IMR-90 (cell line): ENCODE data around the gene NR4A1. TPM values are rescaled to one million over a fixed set of nuclear protein-coding genes. Genes with fewer than 3 reads are reported as not detected.

ENCODE experiments used
- ATAC-seq: fragments of 200-7000 bp; cut with Tn5 transposase; 2 replicates; pipeline ENCODE4 v1.9.1; 2020; ENCODE audit warnings: low read depth, mild to moderate bottlenecking, moderate library complexity
- BruUV-seq: library from RNA; stranded (reverse); fragments of 400-500 nt; replicated peaks from 2 replicates; lab custom pipeline; 2021; lab: Mats Ljungman, UMichigan
- CTCF ChIA-PET: fragments of 300-600 bp; formaldehyde crosslinking; extraction: SDS; loops from one replicate; lab custom pipeline; 2021; ENCODE audit warnings: antibody characterized with exemption; lab: Yijun Ruan, JAX
- POLR2A ChIA-PET: fragments of 300-600 bp; sonication (Branson Sonifier 250); formaldehyde crosslinking; loops from one replicate; lab custom pipeline; 2022; ENCODE audit warnings: antibody characterized with exemption; ENCODE audit not compliant: unreplicated experiment; lab: Charles Lee
- DNase-seq: peaks from one replicate; pipeline ENCODE4 v3.0.0; 2013
- H2AFZ ChIP-seq: replicated peaks from 2 replicates; pipeline ENCODE3; 2013; ENCODE audit warnings: low read length, mild to moderate bottlenecking; ENCODE audit not compliant: poor library complexity
- H2AK5ac ChIP-seq: 2 replicates; pipeline ENCODE4 v1.6.1; 2013; ENCODE audit warnings: low read depth, low read length, inconsistent platforms
- H2AK9ac ChIP-seq: replicated peaks from 2 replicates; pipeline ENCODE3; 2013; ENCODE audit warnings: mild to moderate bottlenecking, low read depth, low read length, moderate library complexity; ENCODE audit not compliant: poor library complexity
- H2BK120ac ChIP-seq: 2 replicates; pipeline ENCODE4 v1.6.1; 2013; ENCODE audit warnings: low read depth, low read length, inconsistent platforms
- H2BK15ac ChIP-seq: 3 replicates; pipeline ENCODE4 v1.6.1; 2013; ENCODE audit warnings: low read depth, low read length, inconsistent platforms
- H2BK20ac ChIP-seq: 2 replicates; pipeline ENCODE4 v1.6.1; 2013; ENCODE audit warnings: low read depth, mild to moderate bottlenecking, inconsistent platforms, low read length, moderate library complexity
- H2BK5ac ChIP-seq: 2 replicates; pipeline ENCODE4 v1.6.1; 2013; ENCODE audit warnings: mild to moderate bottlenecking, low read depth, low read length, inconsistent platforms; ENCODE audit not compliant: poor library complexity, severe bottlenecking
- H3K14ac ChIP-seq: replicated peaks from 2 replicates; pipeline ENCODE4 v1.6.1; 2013; ENCODE audit warnings: low read depth, low read length, inconsistent platforms
- H3K18ac ChIP-seq: 2 replicates; pipeline ENCODE4 v1.6.1; 2013; ENCODE audit warnings: low read depth, low read length, control low read depth
- H3K23ac ChIP-seq: 2 replicates; pipeline ENCODE4 v1.6.1; 2013; ENCODE audit warnings: low read depth, low read length, inconsistent platforms
- H3K27ac ChIP-seq: 2 replicates; pipeline ENCODE4 v1.5.1; 2013; ENCODE audit warnings: mild to moderate bottlenecking, control low read depth, low read length; ENCODE audit not compliant: insufficient read depth
- H3K27me3 ChIP-seq: 2 replicates; pipeline ENCODE4 v1.6.1; 2013; ENCODE audit warnings: low read length; ENCODE audit not compliant: control insufficient read depth, insufficient read depth
- H3K36me3 ChIP-seq: 2 replicates; pipeline ENCODE4 v1.6.1; 2013; ENCODE audit warnings: low read length, mixed read lengths; ENCODE audit not compliant: control insufficient read depth, insufficient read depth
- H3K4ac ChIP-seq: 2 replicates; pipeline ENCODE4 v1.6.1; 2013; ENCODE audit warnings: low read depth, low read length, inconsistent platforms
- H3K4me1 ChIP-seq: 2 replicates; pipeline ENCODE4 v1.6.1; 2013; ENCODE audit warnings: low read length, mixed read lengths; ENCODE audit not compliant: control insufficient read depth, insufficient read depth
- H3K4me2 ChIP-seq: 2 replicates; pipeline ENCODE4 v1.6.1; 2013; ENCODE audit warnings: low read depth, mild to moderate bottlenecking, control low read depth, low read length, moderate library complexity
- H3K4me3 ChIP-seq: 2 replicates; pipeline ENCODE4 v1.5.1; 2013; ENCODE audit warnings: low read depth, mild to moderate bottlenecking, control low read depth, low read length, moderate library complexity; ENCODE audit not compliant: insufficient read depth
- H3K56ac ChIP-seq: 2 replicates; pipeline ENCODE4 v1.6.1; 2013; ENCODE audit warnings: low read length, inconsistent platforms; ENCODE audit not compliant: insufficient read depth; ENCODE audit errors: extremely low read depth
- H3K79me1 ChIP-seq, 2 experiments: 2 replicates each; pipeline ENCODE4 v1.6.1; 2013; ENCODE audit warnings: low read length in 2 of 2, inconsistent platforms in 1 of 2, low read depth in 1 of 2
- H3K9ac ChIP-seq: 2 replicates; pipeline ENCODE4 v1.6.1; 2013; ENCODE audit warnings: low read depth, low read length, control low read depth
- H3K9me1 ChIP-seq: 2 replicates; pipeline ENCODE4 v1.6.1; 2013; ENCODE audit warnings: low read length, inconsistent platforms; ENCODE audit not compliant: insufficient read depth
- H3K9me3 ChIP-seq: 2 replicates; pipeline ENCODE4 v1.6.1; 2013; ENCODE audit warnings: low read length; ENCODE audit not compliant: control insufficient read depth, insufficient read depth
- H4K20me1 ChIP-seq: 2 replicates; pipeline ENCODE4 v1.6.1; 2013; ENCODE audit warnings: low read length, inconsistent platforms; ENCODE audit not compliant: insufficient read depth
- H4K5ac ChIP-seq: 2 replicates; pipeline ENCODE4 v1.6.1; 2013; ENCODE audit warnings: mild to moderate bottlenecking, low read depth, low read length, control low read depth
- H4K8ac ChIP-seq, 2 experiments: 2 replicates each; pipeline ENCODE4 v1.6.1; 2013; ENCODE audit warnings: low read depth in 2 of 2, low read length in 2 of 2, control low read depth in 1 of 2, inconsistent platforms in 1 of 2
- H4K91ac ChIP-seq: 2 replicates; pipeline ENCODE4 v1.6.1; 2013; ENCODE audit warnings: low read depth, low read length, inconsistent platforms; ENCODE audit not compliant: insufficient read depth
- BHLHE40 ChIP-seq: fragments of 150-350 bp; IDR thresholded peaks from 2 replicates; pipeline ENCODE4 v1.6.1; 2016; ENCODE audit warnings: mild to moderate bottlenecking, low read depth, low read length
- CEBPB ChIP-seq: IDR thresholded peaks from 2 replicates; pipeline ENCODE4 v1.6.1; 2012; ENCODE audit warnings: low read depth, low read length, improper control_type of control experiment
- CHD1 ChIP-seq: IDR thresholded peaks from 2 replicates; pipeline ENCODE4 v1.6.1; 2012; ENCODE audit warnings: low read depth, low read length, improper control_type of control experiment
- ELK1 ChIP-seq: fragments of 150-350 bp; IDR thresholded peaks from 2 replicates; pipeline ENCODE4 v1.6.1; 2016; ENCODE audit warnings: low read depth, mild to moderate bottlenecking, low read length, moderate library complexity, borderline replicate concordance
- FOS ChIP-seq: fragments of 150-350 bp; IDR thresholded peaks from 2 replicates; pipeline ENCODE4 v1.6.1; 2016; ENCODE audit warnings: low read depth, low read length
- MAFK ChIP-seq: IDR thresholded peaks from 2 replicates; pipeline ENCODE4 v1.6.1; 2012; ENCODE audit warnings: low read depth, low read length, improper control_type of control experiment
- MAZ ChIP-seq: IDR thresholded peaks from 2 replicates; pipeline ENCODE4 v1.6.1; 2012; ENCODE audit warnings: low read depth, mild to moderate bottlenecking, low read length, improper control_type of control experiment, moderate library complexity, borderline replicate concordance
- MXI1 ChIP-seq: IDR thresholded peaks from 2 replicates; pipeline ENCODE4 v1.6.1; 2012; ENCODE audit warnings: low read depth, mild to moderate bottlenecking, low read length, moderate library complexity, borderline replicate concordance
- NFE2L2 ChIP-seq: fragments of 150-350 bp; IDR thresholded peaks from 2 replicates; pipeline ENCODE4 v1.6.1; 2016; ENCODE audit warnings: low read depth, mild to moderate bottlenecking, low read length
- POLR2A ChIP-seq: IDR thresholded peaks from 2 replicates; pipeline ENCODE4 v1.6.1; 2012; ENCODE audit warnings: mild to moderate bottlenecking, low read depth, low read length
- RAD21 ChIP-seq: IDR thresholded peaks from 2 replicates; pipeline ENCODE4 v1.6.1; 2012; ENCODE audit warnings: low read length, improper control_type of control experiment
- RCOR1 ChIP-seq: IDR thresholded peaks from 2 replicates; pipeline ENCODE4 v1.6.1; 2012; ENCODE audit warnings: mild to moderate bottlenecking, low read length, improper control_type of control experiment; ENCODE audit not compliant: insufficient replicate concordance
- RFX5 ChIP-seq: IDR thresholded peaks from 2 replicates; pipeline ENCODE4 v1.8.0; 2012; ENCODE audit warnings: low read depth, mild to moderate bottlenecking, low read length, moderate library complexity
- SMC3 ChIP-seq: fragments of 150-350 bp; IDR thresholded peaks from 2 replicates; pipeline ENCODE4 v1.6.1; 2016; ENCODE audit warnings: low read depth, mild to moderate bottlenecking, antibody characterized with exemption, low read length, moderate library complexity
- USF2 ChIP-seq: fragments of 150-350 bp; IDR thresholded peaks from 2 replicates; pipeline ENCODE4 v1.6.1; 2017; ENCODE audit warnings: mild to moderate bottlenecking, antibody characterized with exemption, low read length, low read depth
- WGBS, 2 experiments: methylation state at CpG; one replicate each; pipeline versions ENCODE4 v1.1.5 to v1.1.7; 2013; ENCODE audit warnings: missing lambda C conversion rate in 2 of 2; ENCODE audit not compliant: insufficient read length in 1 of 2; ENCODE audit errors: extremely low coverage in 2 of 2; 5-methylcytosine and 5-hydroxymethylcytosine counted together
- dilution Hi-C: fragments of 300-500 bp; cut with HindIII; formaldehyde crosslinking; loops from one replicate; pipeline ENCODE4 v1.14.3; 2018; ENCODE audit warnings: low sequenced_read_pairs; ENCODE audit not compliant: unreplicated experiment
- in situ Hi-C: fragments of 300-500 bp; cut with MboI; formaldehyde crosslinking; loops from 3 replicates; pipeline ENCODE4 v1.14.3; 2019; ENCODE audit warnings: low sequenced_read_pairs, inconsistent platforms, mixed read lengths
- intact Hi-C: fragments of 100-400 bp; cut with micrococcal nuclease; formaldehyde crosslinking; loops from 2 replicates; pipeline ENCODE4 v1.10.0; 2022
- polyA plus RNA-seq, 3 experiments: library from polyadenylated mRNA; depleted of rRNA; stranded (reverse); fragments of >200 nt; gene quantifications; 2 replicates each; pipeline ENCODE4 v1.2.3, GENCODE V29; 2012; ENCODE audit warnings: low replicate concordance in 1 of 3
- total RNA-seq: library from RNA; depleted of rRNA; stranded (reverse); fragments of >200 nt; gene quantifications from 2 replicates; pipeline ENCODE4 v1.2.3, GENCODE V29; 2012
- TF ChIP-seq, protein P1 (sequence below): conservative IDR thresholded peaks from 2 replicates; pipeline ENCODE4 v1.5.1; 2012; ENCODE audit warnings: mild to moderate bottlenecking, low read depth, low read length, improper control_type of control experiment

The NR4A1 gene
- total and polyA plus RNA-seq, 2 of the 4 experiments (the other 2 are of a cell fraction): 6.6 to 34.1 TPM

- intact Hi-C loops (no loop called here), dilution Hi-C loops (no loop called here), in situ Hi-C loops (no loop called here)
- Histone ChIP-seq H3K9me3 (no peaks in the 10 kb centered on the region), H4K20me1 (no peaks in the 10 kb centered on the region; the same call in 1 of the 2 replicates), H2BK5ac (no peak overlapping the region), H2BK20ac (no peak overlapping the region), H3K9ac (no peak overlapping the region), H2BK15ac (no peak overlapping the region), H4K91ac (no peak overlapping the region), H2AFZ (peak overlapping the region; percentile 53), H4K5ac (no peak overlapping the region), H2AK5ac (no peak overlapping the region), H3K79me1 (peaks cover 3 to 22% of the 10 kb centered on the region in 2 experiments; a peak in 3 of 4 replicates), H3K18ac (no peak overlapping the region), H3K4ac (no peak overlapping the region), H4K8ac (no peak overlapping the region), H3K4me2 (no peak overlapping the region), H3K4me3 (no peak overlapping the region), H3K27ac (no peak overlapping the region), H2AK9ac (no peak overlapping the region), H3K23ac (no peak overlapping the region), H3K27me3 (no peaks in the 10 kb centered on the region), H3K56ac (no peak overlapping the region), H3K4me1 (no peaks in the 10 kb centered on the region; the same call in 1 of the 2 replicates), H3K14ac (no peak overlapping the region), H3K9me1 (peaks cover 7% of the 10 kb centered on the region; the same call in 1 of the 2 replicates), H2BK120ac (no peak overlapping the region), H3K36me3 (peaks cover 2% of the 10 kb centered on the region)
- no TSS peak for BruUV-seq
- ChIA-PET CTCF (interaction anchor here (1.0 to 7.8 kb wide), 6 partner anchors 9 to 122 kb away, joined by 3 to 128 read pairs (median 5); no protein-coding TSS in a partner anchor), POLR2A (interaction anchor here (1.2 kb wide), 1 partner anchor 17 kb away, joined by 3 read pairs; no protein-coding TSS in a partner anchor)
- no peak for ATAC-seq
- DNase-seq: no peak
- WGBS, 2 experiments: 76% methylated on average over 4 of the region's 6 CpGs; no CpG with 5 or more reads in 1 of the 2 experiments
- TF ChIP-seq POLR2A (no peak), RAD21 (no peak), CEBPB (no peak), RFX5 (no peak), FOS (no peak), SMC3 (no peak), USF2 (no peak), MXI1 (no peak), CHD1 (no peak), MAFK (no peak), NFE2L2 (no peak), ELK1 (no peak), RCOR1 (no peak), MAZ (no peak), BHLHE40 (no peak)
- TF ChIP-seq, protein P1, sequence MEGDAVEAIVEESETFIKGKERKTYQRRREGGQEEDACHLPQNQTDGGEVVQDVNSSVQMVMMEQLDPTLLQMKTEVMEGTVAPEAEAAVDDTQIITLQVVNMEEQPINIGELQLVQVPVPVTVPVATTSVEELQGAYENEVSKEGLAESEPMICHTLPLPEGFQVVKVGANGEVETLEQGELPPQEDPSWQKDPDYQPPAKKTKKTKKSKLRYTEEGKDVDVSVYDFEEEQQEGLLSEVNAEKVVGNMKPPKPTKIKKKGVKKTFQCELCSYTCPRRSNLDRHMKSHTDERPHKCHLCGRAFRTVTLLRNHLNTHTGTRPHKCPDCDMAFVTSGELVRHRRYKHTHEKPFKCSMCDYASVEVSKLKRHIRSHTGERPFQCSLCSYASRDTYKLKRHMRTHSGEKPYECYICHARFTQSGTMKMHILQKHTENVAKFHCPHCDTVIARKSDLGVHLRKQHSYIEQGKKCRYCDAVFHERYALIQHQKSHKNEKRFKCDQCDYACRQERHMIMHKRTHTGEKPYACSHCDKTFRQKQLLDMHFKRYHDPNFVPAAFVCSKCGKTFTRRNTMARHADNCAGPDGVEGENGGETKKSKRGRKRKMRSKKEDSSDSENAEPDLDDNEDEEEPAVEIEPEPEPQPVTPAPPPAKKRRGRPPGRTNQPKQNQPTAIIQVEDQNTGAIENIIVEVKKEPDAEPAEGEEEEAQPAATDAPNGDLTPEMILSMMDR: no peak
Measured at GRCh38 chr12:52003591-52003990, 47.7 kb upstream of the NR4A1 start.
